Peyer's patch (tissue), 4 donors: ENCODE data around the gene DDI2. TPM values are rescaled to one million over a fixed set of nuclear protein-coding genes. Genes with fewer than 3 reads are reported as not detected.
"Not testable (repeated sequence)": the region's sequence is repeated elsewhere in the genome, so short reads cannot be mapped to it uniquely, and the experiment has no call there.

Experiments
- DNase-seq, 3 donors: peaks; one replicate each; pipeline ENCODE4 v3.0.0-alpha.2; 2017 to 2019
- H3K27ac ChIP-seq, 4 donors: fragments of 200-600 bp; sonication (generic); one replicate each; pipeline ENCODE4 v1.5.1; 2016 to 2019
- H3K27me3 ChIP-seq, 2 donors: fragments of 200-600 bp; sonication (generic); one replicate each; pipeline ENCODE4 v1.5.1; 2019
- H3K36me3 ChIP-seq, 3 donors: fragments of 200-600 bp; sonication (generic); one replicate each; pipeline ENCODE4 v1.5.1; 2016 to 2019
- H3K4me1 ChIP-seq, 4 donors: fragments of 200-600 bp; sonication (generic); one replicate each; pipeline ENCODE4 v1.5.1; 2016 to 2019
- H3K4me3 ChIP-seq, 4 donors: fragments of 200-600 bp; sonication (generic); 1 replicate in 3 of 4; 2 replicates in 1 of 4; pipeline ENCODE4 v1.5.1; 2016 to 2019; ENCODE audit warnings: mild to moderate bottlenecking in 1 of 4
- H3K9me3 ChIP-seq, 4 donors: fragments of 200-600 bp; sonication (generic); one replicate each; pipeline ENCODE4 v1.5.1; 2016 to 2019; ENCODE audit warnings: mild to moderate bottlenecking in 1 of 4
- CTCF ChIP-seq, 6 experiments: fragments of 450-650 bp in 4 of 6; fragments of 200-600 bp in 2 of 6; sonication (generic) in 1 of 6; IDR thresholded peaks; one replicate each; pipeline ENCODE4 v1.5.1; 2017 to 2019; ENCODE audit warnings: antibody characterized with exemption in 6 of 6, mild to moderate bottlenecking in 3 of 6, moderate library complexity in 1 of 6
- POLR2A ChIP-seq, 2 donors: fragments of 450-650 bp; IDR thresholded peaks; one replicate each; pipeline ENCODE4 v1.5.1; 2017; ENCODE audit warnings: antibody characterized with exemption in 2 of 2, mild to moderate bottlenecking in 2 of 2, moderate library complexity in 2 of 2
- total RNA-seq, 4 donors: library from RNA; depleted of rRNA; stranded (reverse); fragments of >200 nt; gene quantifications; one replicate each; pipeline ENCODE4 v1.1.0, GENCODE V29; 2016

DDI2 gene
- total RNA-seq, 4 donors from 2014 or later: 56.0 to 97.1 (median 68.5) TPM

GRCh38 chr1:15637826-15638225 lies 20.6 kb downstream of the DDI2 start:
- Histone ChIP-seq H3K36me3 (peaks cover 0 to 93% (median 0%) of the 10 kb centered on the region in 3 donors), H3K4me1 (no peaks in the 10 kb centered on the region), H3K27me3 (no peaks in the 10 kb centered on the region), H3K27ac (no peak overlapping the region), H3K9me3 (no peaks in the 10 kb centered on the region), H3K4me3 (no peak overlapping the region)
- TF ChIP-seq CTCF (IDR thresholded peaks at IDR 0.05): no peak
- no peak for TF ChIP-seq POLR2A (IDR thresholded peaks at IDR 0.05)
- no peak for DNase-seq

GRCh38 chr1:15639262-15639661 lies 22.0 kb downstream of the DDI2 start:
- Histone ChIP-seq H3K27me3 (no peaks in the 10 kb centered on the region), H3K4me3 (no peak overlapping the region), H3K36me3 (peaks cover 0 to 93% (median 0%) of the 10 kb centered on the region in 3 donors), H3K27ac (no peak overlapping the region), H3K4me1 (no peaks in the 10 kb centered on the region), H3K9me3 (no peaks in the 10 kb centered on the region)
- DNase-seq: no peak
- TF ChIP-seq CTCF (IDR thresholded peaks at IDR 0.05) (no peak), POLR2A (IDR thresholded peaks at IDR 0.05) (no peak)

GRCh38 chr1:15639931-15640330 lies 22.7 kb downstream of the DDI2 start:
- Histone ChIP-seq H3K27ac (no peak overlapping the region), H3K4me1 (no peaks in the 10 kb centered on the region), H3K27me3 (no peaks in the 10 kb centered on the region), H3K36me3 (peaks cover 0 to 90% (median 0%) of the 10 kb centered on the region in 3 donors), H3K4me3 (no peak overlapping the region), H3K9me3 (no peaks in the 10 kb centered on the region)
- DNase-seq: no peak
- TF ChIP-seq POLR2A (IDR thresholded peaks at IDR 0.05): no peak
- no peak for TF ChIP-seq CTCF (IDR thresholded peaks at IDR 0.05)

GRCh38 chr1:15640667-15641066 lies 23.4 kb downstream of the DDI2 start:
- Histone ChIP-seq H3K4me1 (no peaks in the 10 kb centered on the region), H3K4me3 (no peak overlapping the region), H3K27me3 (no peaks in the 10 kb centered on the region), H3K9me3 (no peaks in the 10 kb centered on the region), H3K36me3 (peaks cover 0 to 90% (median 0%) of the 10 kb centered on the region in 3 donors), H3K27ac (no peak overlapping the region)
- TF ChIP-seq POLR2A (IDR thresholded peaks at IDR 0.05) (no peak), CTCF (IDR thresholded peaks at IDR 0.05) (no peak)
- DNase-seq: no peak

GRCh38 chr1:15649937-15650336 lies 32.7 kb downstream of the DDI2 start:
- Histone ChIP-seq H3K36me3 (peaks cover 0 to 87% (median 0%) of the 10 kb centered on the region in 3 donors), H3K4me1 (no peaks in the 10 kb centered on the region), H3K4me3 (no peak overlapping the region), H3K27ac (no peak overlapping the region), H3K9me3 (no peaks in the 10 kb centered on the region), H3K27me3 (no peaks in the 10 kb centered on the region)
- DNase-seq: no peak
- no peak for TF ChIP-seq POLR2A (IDR thresholded peaks at IDR 0.05)
- no peak for TF ChIP-seq CTCF (IDR thresholded peaks at IDR 0.05)

- TF ChIP-seq POLR2A (IDR thresholded peaks at IDR 0.05) (no peak), CTCF (IDR thresholded peaks at IDR 0.05) (no peak)
- no peaks in the 10 kb centered on the region for H3K9me3 ChIP-seq
- H3K27me3 ChIP-seq: no peaks in the 10 kb centered on the region
- H3K4me3 ChIP-seq: no peak overlapping the region
- no peak overlapping the region for H3K27ac ChIP-seq
- DNase-seq: no peak
- H3K36me3 ChIP-seq: peaks cover 0 to 87% (median 0%) of the 10 kb centered on the region in 3 donors
- H3K4me1 ChIP-seq: no peaks in the 10 kb centered on the region
Measured at GRCh38 chr1:15650433-15650832, 33.2 kb downstream of the DDI2 start.

GRCh38 chr1:15652130-15652529 lies 34.9 kb downstream of the DDI2 start:
- H3K27ac ChIP-seq, H3K9me3 ChIP-seq, DNase-seq, H3K4me3 ChIP-seq, H3K27me3 ChIP-seq, H3K4me1 ChIP-seq: not testable (repeated sequence)
- H3K36me3 ChIP-seq: peaks cover 0 to 91% (median 0%) of the 10 kb centered on the region in 3 donors
